Left lung (tissue), 10 donors: Measurements from ENCODE around the gene SH3TC2. TPM values are rescaled to one million over a fixed set of nuclear protein-coding genes. Genes with fewer than 3 reads are reported as not detected.
A peak's percentile ranks its signal among the peaks of the same experiment; 100 is the strongest.

ENCODE experiments used
- ATAC-seq: fragments of 200-7000 bp; cut with Tn5 transposase; one replicate; pipeline ENCODE4 v1.9.1; 2020; ENCODE audit warnings: moderate library complexity
- DNase-seq, 4 donors: peaks; one replicate each; pipeline ENCODE4 v3.0.0-alpha.2; 2013 to 2020
- H3K27ac ChIP-seq, 2 donors: fragments of 200-600 bp; sonication (generic) in 1 of 2; one replicate each; pipeline versions ENCODE4 v1.5.0 to v1.8.0; 2020 to 2021
- H3K27me3 ChIP-seq, 2 donors: fragments of 200-600 bp; sonication (generic) in 1 of 2; one replicate each; pipeline versions ENCODE4 v1.5.0 to v1.8.0; 2020 to 2021
- H3K36me3 ChIP-seq, 2 donors: fragments of 200-600 bp; sonication (generic) in 1 of 2; one replicate each; pipeline versions ENCODE4 v1.5.0 to v1.8.0; 2020 to 2021
- H3K4me1 ChIP-seq, 2 donors: fragments of 200-600 bp; one replicate each; pipeline ENCODE4 v1.8.0; 2021
- H3K4me3 ChIP-seq, 2 donors: fragments of 200-600 bp; sonication (generic) in 1 of 2; one replicate each; pipeline versions ENCODE4 v1.5.0 to v1.8.0; 2020 to 2021; ENCODE audit warnings: mild to moderate bottlenecking in 1 of 2
- H3K9me3 ChIP-seq, 2 donors: fragments of 200-600 bp; sonication (generic) in 1 of 2; one replicate each; pipeline versions ENCODE4 v1.5.0 to v1.8.0; 2020 to 2021
- CTCF ChIP-seq, 2 donors: fragments of 200-600 bp; sonication (generic) in 1 of 2; IDR thresholded peaks; one replicate each; pipeline versions ENCODE4 v1.5.0 to v1.8.0; 2021; ENCODE audit warnings: antibody characterized with exemption in 2 of 2
- intact Hi-C, 2 donors: fragments of 100-400 bp; cut with DNase I; formaldehyde crosslinking; loops; one replicate each; pipeline versions ENCODE4 v1.11.2 to v1.14.2; 2022
- polyA plus RNA-seq, 6 donors: library from polyadenylated mRNA; unstranded; fragments of 120-200 nt; gene quantifications; one replicate each; pipeline ENCODE4 v1.2.1, GENCODE V29; 2013; ENCODE audit not compliant: insufficient read length in 6 of 6
- total RNA-seq, 2 donors: library from RNA; stranded (reverse); fragmentation: NEBNext Ultra II Directional; extraction: Animal tissue kit (Norgen Biotek cat#: 25700); gene quantifications; one replicate each; pipeline ENCODE4 v1.2.1, GENCODE V29; 2021
- donor health status: DM: no; HTN: yes; CAD: no.
- donor health status: DM: no; HTN: no; CAD: no.

SH3TC2 gene
- total and polyA plus RNA-seq, 8 donors, result 1.0 to 2.5 (median 2.1) TPM

GRCh38 chr5:148966348-148966747 is 96.5 kb downstream of the SH3TC2 start:
- DNase-seq (peak in 1 of 4 donors; percentile 82), ATAC-seq (peak; percentile 56)
- Histone ChIP-seq H3K9me3 (no peaks in the 10 kb centered on the region), H3K4me1 (peaks cover 7 to 28% of the 10 kb centered on the region in 2 donors), H3K27ac (peak overlapping the region; percentile 58 to 77), H3K27me3 (no peaks in the 10 kb centered on the region), H3K4me3 (no peak overlapping the region), H3K36me3 (no peaks in the 10 kb centered on the region)
- TF ChIP-seq CTCF (IDR thresholded peaks at IDR 0.05), result no peak
- intact Hi-C loops, result no loop called here

GRCh38 chr5:148965511-148966265 is 97.2 kb downstream of the SH3TC2 start:
- TF ChIP-seq CTCF (IDR thresholded peaks at IDR 0.05), result no peak
- DNase-seq, result peak in 3 of 4 donors; percentile 72 to 87 (median 83)
- peak; percentile 91 for ATAC-seq
- no peaks in the 10 kb centered on the region for H3K36me3 ChIP-seq
- no peaks in the 10 kb centered on the region for H3K9me3 ChIP-seq
- H3K27ac ChIP-seq, result peak overlapping the region; percentile 58 to 77
- H3K27me3 ChIP-seq, result no peaks in the 10 kb centered on the region
- peaks cover 3 to 28% of the 10 kb centered on the region in 2 donors for H3K4me1 ChIP-seq
- H3K4me3 ChIP-seq, result no peak overlapping the region
- intact Hi-C loops, result no loop called here

GRCh38 chr5:148963664-148964063 is 99.2 kb downstream of the SH3TC2 start:
- Histone ChIP-seq H3K36me3 (no peaks in the 10 kb centered on the region), H3K27me3 (no peaks in the 10 kb centered on the region), H3K9me3 (no peaks in the 10 kb centered on the region), H3K4me3 (no peak overlapping the region), H3K27ac (peak overlapping the region in 1 of 2 donors; percentile 71), H3K4me1 (peaks cover 0 to 19% of the 10 kb centered on the region in 2 donors)
- intact Hi-C loops, result no loop called here
- ATAC-seq (peak; percentile 22), DNase-seq (peak in 1 of 4 donors; percentile 52)
- no peak for TF ChIP-seq CTCF (IDR thresholded peaks at IDR 0.05)

GRCh38 chr5:148962761-148963324 is 100.0 kb downstream of the SH3TC2 start:
- Histone ChIP-seq H3K27me3 (no peaks in the 10 kb centered on the region), H3K4me3 (no peak overlapping the region), H3K9me3 (no peaks in the 10 kb centered on the region), H3K36me3 (no peaks in the 10 kb centered on the region), H3K4me1 (peaks cover 0 to 19% of the 10 kb centered on the region in 2 donors), H3K27ac (peak overlapping the region in 1 of 2 donors; percentile 71)
- ATAC-seq (no peak), DNase-seq (no peak)
- intact Hi-C loops, result no loop called here
- no peak for TF ChIP-seq CTCF (IDR thresholded peaks at IDR 0.05)

GRCh38 chr5:148962200-148962550 is 100.7 kb downstream of the SH3TC2 start:
- ATAC-seq (no peak), DNase-seq (no peak)
- H3K36me3 ChIP-seq, result no peaks in the 10 kb centered on the region
- intact Hi-C loops, result no loop called here
- H3K27ac ChIP-seq, result no peak overlapping the region
- no peak for TF ChIP-seq CTCF (IDR thresholded peaks at IDR 0.05)
- H3K4me1 ChIP-seq, result peaks cover 0 to 25% of the 10 kb centered on the region in 2 donors
- H3K4me3 ChIP-seq, result no peak overlapping the region
- H3K9me3 ChIP-seq, result no peaks in the 10 kb centered on the region
- no peaks in the 10 kb centered on the region for H3K27me3 ChIP-seq
